Measurements from ENCODE around the gene DYNC1LI2.

The DYNC1LI2 gene

DNA sequence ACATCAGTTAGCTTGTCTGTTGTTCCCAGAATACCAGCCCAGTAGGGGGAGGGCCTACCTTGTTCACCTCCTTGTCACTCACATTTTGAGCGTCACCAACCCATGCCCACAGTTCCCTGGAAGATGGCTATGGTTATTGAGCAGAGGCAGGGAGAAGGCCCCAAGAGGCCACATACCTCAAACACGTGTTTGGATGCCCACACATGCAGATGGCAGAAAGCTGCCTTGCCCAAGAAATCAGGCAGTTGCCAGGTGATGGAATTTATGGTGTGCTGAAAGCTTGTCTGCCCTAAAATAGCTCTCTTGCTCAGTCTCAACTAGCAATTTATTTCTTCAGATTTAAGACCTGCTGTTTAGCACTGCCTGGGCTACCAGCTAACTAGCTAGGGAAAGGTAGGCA is 38.3 kb downstream of the DYNC1LI2 start:
- H3K27me3 ChIP-seq (ENCODE audit: insufficient read depth, low read depth), result no peaks in the 10 kb centered on the region
- H3K4me3 ChIP-seq (IDR thresholded peaks at IDR 0.05; ENCODE audit: insufficient read depth, low read depth, low read length), result no peak overlapping the region
- no peaks in the 10 kb centered on the region for H4K20me1 ChIP-seq (ENCODE audit: insufficient read depth)
- H3K27ac ChIP-seq, result no peak overlapping the region
- no peak overlapping the region for H3K9ac ChIP-seq
- H3K36me3 ChIP-seq (ENCODE audit: insufficient read depth), result no peaks in the 10 kb centered on the region
- H2AFZ ChIP-seq (ENCODE audit: low read depth), result no peak overlapping the region
- H3K79me2 ChIP-seq (ENCODE audit: insufficient read depth, low read depth), result no peaks in the 10 kb centered on the region
- TF ChIP-seq, protein P1, sequence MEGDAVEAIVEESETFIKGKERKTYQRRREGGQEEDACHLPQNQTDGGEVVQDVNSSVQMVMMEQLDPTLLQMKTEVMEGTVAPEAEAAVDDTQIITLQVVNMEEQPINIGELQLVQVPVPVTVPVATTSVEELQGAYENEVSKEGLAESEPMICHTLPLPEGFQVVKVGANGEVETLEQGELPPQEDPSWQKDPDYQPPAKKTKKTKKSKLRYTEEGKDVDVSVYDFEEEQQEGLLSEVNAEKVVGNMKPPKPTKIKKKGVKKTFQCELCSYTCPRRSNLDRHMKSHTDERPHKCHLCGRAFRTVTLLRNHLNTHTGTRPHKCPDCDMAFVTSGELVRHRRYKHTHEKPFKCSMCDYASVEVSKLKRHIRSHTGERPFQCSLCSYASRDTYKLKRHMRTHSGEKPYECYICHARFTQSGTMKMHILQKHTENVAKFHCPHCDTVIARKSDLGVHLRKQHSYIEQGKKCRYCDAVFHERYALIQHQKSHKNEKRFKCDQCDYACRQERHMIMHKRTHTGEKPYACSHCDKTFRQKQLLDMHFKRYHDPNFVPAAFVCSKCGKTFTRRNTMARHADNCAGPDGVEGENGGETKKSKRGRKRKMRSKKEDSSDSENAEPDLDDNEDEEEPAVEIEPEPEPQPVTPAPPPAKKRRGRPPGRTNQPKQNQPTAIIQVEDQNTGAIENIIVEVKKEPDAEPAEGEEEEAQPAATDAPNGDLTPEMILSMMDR (conservative IDR thresholded peaks at IDR 0.05; ENCODE audit: low read depth, low read length), result no peak
- no peaks in the 10 kb centered on the region for H3K4me1 ChIP-seq (ENCODE audit: low read depth, poor library complexity, severe bottlenecking)
- no peak overlapping the region for H3K4me2 ChIP-seq

DNA sequence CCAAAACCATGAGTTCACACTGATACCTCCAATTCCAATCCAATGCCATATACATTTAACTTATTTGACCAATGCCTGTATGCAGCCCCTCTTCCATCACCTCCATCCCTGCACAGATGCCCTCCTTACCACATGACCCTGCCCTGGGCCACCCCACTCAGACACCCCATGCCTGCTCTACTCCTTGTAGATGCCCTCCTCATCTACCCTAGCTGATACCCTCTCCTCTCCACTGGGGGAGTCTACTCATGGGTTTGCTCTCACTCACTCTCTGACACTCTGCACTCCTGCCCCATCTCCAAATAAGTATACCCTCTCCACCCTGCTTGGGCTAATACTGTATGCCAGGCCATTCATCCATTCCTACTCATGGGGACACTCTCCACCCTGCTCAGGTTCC is 38.9 kb downstream of the DYNC1LI2 start:
- H3K9ac ChIP-seq, result no peak overlapping the region
- H3K36me3 ChIP-seq (ENCODE audit: insufficient read depth), result no peaks in the 10 kb centered on the region
- H3K4me1 ChIP-seq (ENCODE audit: low read depth, poor library complexity, severe bottlenecking), result no peaks in the 10 kb centered on the region
- no peak overlapping the region for H2AFZ ChIP-seq (ENCODE audit: low read depth)
- no peak overlapping the region for H3K4me3 ChIP-seq (IDR thresholded peaks at IDR 0.05; ENCODE audit: insufficient read depth, low read depth, low read length)
- H3K4me2 ChIP-seq, result no peak overlapping the region
- TF ChIP-seq, protein P1 (conservative IDR thresholded peaks at IDR 0.05; ENCODE audit: low read depth, low read length), result no peak
- no peaks in the 10 kb centered on the region for H4K20me1 ChIP-seq (ENCODE audit: insufficient read depth)
- H3K79me2 ChIP-seq (ENCODE audit: insufficient read depth, low read depth), result no peaks in the 10 kb centered on the region
- no peak overlapping the region for H3K27ac ChIP-seq
- H3K27me3 ChIP-seq (ENCODE audit: insufficient read depth, low read depth), result no peaks in the 10 kb centered on the region

DNA sequence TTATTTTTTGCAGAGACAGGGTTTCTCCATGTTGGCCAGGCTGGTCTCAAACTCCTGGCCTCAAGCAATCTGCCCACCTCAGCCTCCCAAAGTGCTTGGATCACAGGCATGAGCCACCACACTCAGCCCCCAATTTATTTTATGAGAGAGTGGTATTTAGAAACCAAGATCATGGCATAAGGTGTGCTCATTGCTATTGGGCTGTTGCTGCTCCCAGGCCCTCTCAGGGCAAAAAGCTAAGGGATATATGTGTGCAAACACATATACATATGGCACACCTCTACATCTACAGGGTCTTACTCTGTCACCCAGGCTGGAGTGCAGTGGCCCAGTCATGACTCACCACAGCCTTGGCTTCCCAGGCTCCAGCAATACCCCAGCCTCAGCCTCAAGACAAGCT is 39.8 kb downstream of the DYNC1LI2 start:
- Histone ChIP-seq H3K79me2 (ENCODE audit: insufficient read depth, low read depth) (no peaks in the 10 kb centered on the region), H3K4me1 (ENCODE audit: low read depth, poor library complexity, severe bottlenecking) (no peaks in the 10 kb centered on the region), H3K27ac (no peak overlapping the region), H3K27me3 (ENCODE audit: insufficient read depth, low read depth) (no peaks in the 10 kb centered on the region), H3K4me2 (no peak overlapping the region), H3K9ac (no peak overlapping the region), H2AFZ (ENCODE audit: low read depth) (no peak overlapping the region), H3K4me3 (IDR thresholded peaks at IDR 0.05; ENCODE audit: insufficient read depth, low read depth, low read length) (no peak overlapping the region), H3K36me3 (ENCODE audit: insufficient read depth) (no peaks in the 10 kb centered on the region), H4K20me1 (ENCODE audit: insufficient read depth) (no peaks in the 10 kb centered on the region)
- TF ChIP-seq, protein P1 (conservative IDR thresholded peaks at IDR 0.05; ENCODE audit: low read depth, low read length), result no peak

DNA sequence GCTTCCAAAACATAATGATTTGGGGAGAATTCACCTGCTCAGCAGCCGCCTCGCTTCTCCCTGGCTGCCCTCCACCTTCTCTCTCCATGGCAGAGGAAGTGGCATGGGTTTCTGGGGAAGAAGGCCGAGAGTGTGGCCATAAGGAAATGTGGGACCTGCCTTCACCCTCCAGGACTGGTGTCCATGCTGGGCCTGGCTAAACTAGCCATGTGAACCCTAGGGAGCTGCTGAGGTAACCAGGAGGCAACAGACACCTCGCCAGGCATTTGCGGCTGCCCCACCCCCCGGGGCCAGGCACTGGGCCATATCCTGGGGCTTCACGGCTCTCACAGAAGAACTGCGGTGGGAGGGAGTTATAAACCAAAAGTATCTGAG is 44.9 kb downstream of the DYNC1LI2 start:
- Histone ChIP-seq H3K9ac (no peak overlapping the region), H3K4me2 (no peak overlapping the region), H3K36me3 (ENCODE audit: insufficient read depth) (no peaks in the 10 kb centered on the region), H3K4me3 (IDR thresholded peaks at IDR 0.05; ENCODE audit: insufficient read depth, low read depth, low read length) (no peak overlapping the region), H3K4me1 (ENCODE audit: low read depth, poor library complexity, severe bottlenecking) (no peaks in the 10 kb centered on the region), H3K27ac (no peak overlapping the region), H2AFZ (ENCODE audit: low read depth) (no peak overlapping the region), H3K27me3 (ENCODE audit: insufficient read depth, low read depth) (no peaks in the 10 kb centered on the region), H3K79me2 (ENCODE audit: insufficient read depth, low read depth) (no peaks in the 10 kb centered on the region), H4K20me1 (ENCODE audit: insufficient read depth) (no peaks in the 10 kb centered on the region)
- TF ChIP-seq, protein P1 (conservative IDR thresholded peaks at IDR 0.05; ENCODE audit: low read depth, low read length), result no peak

Measured in KMS-11 (cell line).